H1 (cell line): ENCODE results near the gene SLC35B2. TPM values are rescaled to one million over a fixed set of nuclear protein-coding genes. Genes with fewer than 3 reads are reported as not detected.

Experiments
- ATF3 ChIP-seq: IDR thresholded peaks from 2 replicates; pipeline ENCODE4 v1.6.1; 2011; ENCODE audit warnings: low read depth, mild to moderate bottlenecking, low read length; ENCODE audit not compliant: insufficient read depth
- BCL11A ChIP-seq, 2 experiments: IDR thresholded peaks; one replicate each; pipeline ENCODE4 v1.6.1; 2011; ENCODE audit warnings: low read depth in 2 of 2, low read length in 2 of 2, mild to moderate bottlenecking in 2 of 2
- CBX8 ChIP-seq: fragments of 300-800, 300-1000 bp; sonication (generic); IDR thresholded peaks from 2 replicates; pipeline ENCODE4 v1.7.1; 2016; ENCODE audit warnings: low read depth, low read length, borderline replicate concordance
- KDM1A ChIP-seq: fragments of 200-600, 300-600 bp; sonication (generic); IDR thresholded peaks from 2 replicates; pipeline ENCODE4 v1.7.1; 2016; ENCODE audit warnings: mild to moderate bottlenecking, low read length, borderline replicate concordance
- KDM4A ChIP-seq: IDR thresholded peaks from one replicate; pipeline ENCODE4 v1.7.1; 2012; ENCODE audit warnings: low read depth, mild to moderate bottlenecking, moderate library complexity, low read length, inconsistent platforms; ENCODE audit not compliant: severe bottlenecking
- MAFK ChIP-seq: IDR thresholded peaks from 2 replicates; pipeline ENCODE4 v1.6.1; 2012; ENCODE audit warnings: low read depth, mild to moderate bottlenecking, improper control_type of control experiment, low read length
- RBBP5 ChIP-seq: IDR thresholded peaks from 2 replicates; pipeline ENCODE4 v1.7.1; 2012; ENCODE audit warnings: low read depth, mild to moderate bottlenecking, inconsistent platforms, low read length, moderate library complexity, borderline replicate concordance
- RNF2 ChIP-seq: fragments of 200-900, 300-1000 bp; sonication (generic); IDR thresholded peaks from 2 replicates; pipeline ENCODE4 v1.7.1; 2016; ENCODE audit warnings: borderline replicate concordance, low read depth, mild to moderate bottlenecking, antibody characterized with exemption, low read length; ENCODE audit not compliant: poor library complexity, severe bottlenecking; ENCODE audit errors: missing control alignments
- SAP30 ChIP-seq: fragments of 300-600 bp; sonication (generic); IDR thresholded peaks from 2 replicates; pipeline ENCODE4 v1.7.1; 2012; ENCODE audit warnings: low read length, moderate library complexity, mild to moderate bottlenecking, inconsistent platforms; ENCODE audit not compliant: insufficient read depth, insufficient replicate concordance
- SIN3A ChIP-seq, 2 experiments: IDR thresholded peaks in 1 of 2; conservative IDR thresholded peaks in 1 of 2; 2 replicates each; pipeline ENCODE4 v1.6.1; 2011 to 2012; ENCODE audit warnings: low read length in 2 of 2, improper control_type of control experiment in 1 of 2, low read depth in 1 of 2, mild to moderate bottlenecking in 1 of 2
- polyA plus RNA-seq, 7 experiments: library from polyadenylated mRNA; depleted of rRNA in 3 of 7; stranded (reverse) in 5 of 7; unstranded in 2 of 7; fragments of >200 nt in 5 of 7; fragments of 200-250 nt in 2 of 7; gene quantifications; 1 replicate in 5 of 7; 2 replicates in 1 of 7; 4 replicates in 1 of 7; pipeline versions ENCODE4 v1.2.1 to v1.2.3, GENCODE V29; 2011 to 2013; ENCODE audit warnings: missing spikeins in 2 of 7, mixed read lengths in 2 of 7
- total RNA-seq: library from RNA; stranded (reverse); fragmentation: NEBNext Ultra II Directional; extraction: Animal tissue kit (Norgen Biotek cat#: 25700); gene quantifications from 2 replicates; pipeline ENCODE4 v1.2.1, GENCODE V29; 2021
- TF ChIP-seq, protein P1 (sequence below): IDR thresholded peaks from 2 replicates; pipeline ENCODE4 v1.6.1; 2012; ENCODE audit warnings: inconsistent platforms

The SLC35B2 gene
- total and polyA plus RNA-seq, 2 of the 8 experiments (the other 6 are each of a cell fraction or from before 2014, with no cell fraction given) = 29.5 to 65.0 TPM

DNA sequence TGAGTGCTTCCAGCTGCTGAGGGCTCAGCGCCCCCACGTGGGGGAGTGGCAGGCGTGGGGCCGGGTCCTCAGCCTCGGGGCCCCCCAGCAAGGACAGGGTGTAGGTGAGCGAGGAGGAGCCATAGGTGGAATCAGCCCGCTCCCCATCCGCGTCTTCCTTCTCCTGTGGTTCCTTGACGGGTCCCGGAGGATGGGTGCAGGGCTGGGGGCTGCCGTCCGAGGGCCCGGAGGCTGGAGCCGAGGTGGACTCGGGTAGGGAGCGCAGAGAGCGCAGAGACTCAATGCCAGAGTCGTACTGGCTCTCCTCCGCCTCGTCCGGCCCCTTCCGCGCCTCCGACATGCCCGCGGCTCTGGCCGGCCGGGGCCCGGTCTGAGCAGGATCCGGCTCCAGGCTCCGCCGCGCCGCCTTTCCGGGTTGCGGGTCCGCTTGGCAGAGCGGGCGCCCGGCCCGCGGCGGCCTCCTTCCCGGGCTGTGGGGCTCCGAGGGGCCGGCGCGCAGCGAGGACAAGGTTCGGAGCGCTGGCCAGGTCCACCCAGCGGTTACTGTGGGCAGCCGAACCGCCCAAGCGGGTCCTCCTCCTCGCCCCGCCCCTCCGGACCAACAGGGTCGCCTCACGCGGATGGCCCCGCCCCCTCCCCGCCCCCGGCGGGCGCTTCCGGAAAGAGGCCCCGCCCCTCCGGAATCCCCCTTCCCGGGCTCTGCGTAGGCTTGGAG is 7.8 kb upstream of the SLC35B2 start, which contains the start of gene NFKBIE (continued):
- TF ChIP-seq KDM1A (no peak), SAP30 (no peak), MAFK (no peak), ATF3 (no peak), BCL11A (IDR thresholded peaks at IDR 0.05; ENCODE audit: low read depth in 2 of 2, low read length in 2 of 2) (no peak), CBX8 (no peak), SIN3A (conservative IDR thresholded peaks at IDR 0.05 in 1 of 2, IDR thresholded peaks at IDR 0.05 in 1 of 2; ENCODE audit: low read depth in 1 of 2, low read length in 2 of 2) (0 out of 4 replicates have a peak, but pooled peaks have one; percentile 19 to 32), RNF2 (no peak), KDM4A (peak; percentile 74), RBBP5 (no peak)
- TF ChIP-seq, protein P1, sequence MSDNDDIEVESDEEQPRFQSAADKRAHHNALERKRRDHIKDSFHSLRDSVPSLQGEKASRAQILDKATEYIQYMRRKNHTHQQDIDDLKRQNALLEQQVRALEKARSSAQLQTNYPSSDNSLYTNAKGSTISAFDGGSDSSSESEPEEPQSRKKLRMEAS = 0 out of 2 replicates have a peak, but pooled peaks have one; percentile 5
